ENCODE measurements around the gene COL19A1.

COL19A1 gene

DNA sequence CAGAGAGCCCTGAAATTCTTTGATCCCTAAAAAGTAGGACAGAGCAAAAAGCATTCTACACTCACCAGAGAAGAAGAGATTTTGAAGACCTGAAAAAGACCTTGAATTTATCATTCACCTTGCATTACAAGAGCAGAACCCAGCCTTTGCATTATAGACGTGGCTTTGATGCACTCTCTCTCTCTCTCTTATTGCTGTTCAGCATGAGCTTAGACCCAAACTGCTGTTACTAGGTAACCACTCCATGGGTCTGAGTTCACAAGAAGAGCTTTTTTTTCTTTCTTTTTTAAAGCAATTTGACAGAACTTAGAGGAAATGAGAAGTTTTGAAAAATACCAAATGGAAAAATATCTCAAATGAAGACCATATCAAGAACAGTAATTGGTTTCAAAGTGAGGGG, 392.1 kb downstream of the COL19A1 start:
- in situ Hi-C loops (cut with MboI; ENCODE audit: low pct_unique_long_range_greater_than_20kb, low sequenced_read_pairs, unreplicated experiment), result no loop called here
- TF ChIP-seq, protein P1, sequence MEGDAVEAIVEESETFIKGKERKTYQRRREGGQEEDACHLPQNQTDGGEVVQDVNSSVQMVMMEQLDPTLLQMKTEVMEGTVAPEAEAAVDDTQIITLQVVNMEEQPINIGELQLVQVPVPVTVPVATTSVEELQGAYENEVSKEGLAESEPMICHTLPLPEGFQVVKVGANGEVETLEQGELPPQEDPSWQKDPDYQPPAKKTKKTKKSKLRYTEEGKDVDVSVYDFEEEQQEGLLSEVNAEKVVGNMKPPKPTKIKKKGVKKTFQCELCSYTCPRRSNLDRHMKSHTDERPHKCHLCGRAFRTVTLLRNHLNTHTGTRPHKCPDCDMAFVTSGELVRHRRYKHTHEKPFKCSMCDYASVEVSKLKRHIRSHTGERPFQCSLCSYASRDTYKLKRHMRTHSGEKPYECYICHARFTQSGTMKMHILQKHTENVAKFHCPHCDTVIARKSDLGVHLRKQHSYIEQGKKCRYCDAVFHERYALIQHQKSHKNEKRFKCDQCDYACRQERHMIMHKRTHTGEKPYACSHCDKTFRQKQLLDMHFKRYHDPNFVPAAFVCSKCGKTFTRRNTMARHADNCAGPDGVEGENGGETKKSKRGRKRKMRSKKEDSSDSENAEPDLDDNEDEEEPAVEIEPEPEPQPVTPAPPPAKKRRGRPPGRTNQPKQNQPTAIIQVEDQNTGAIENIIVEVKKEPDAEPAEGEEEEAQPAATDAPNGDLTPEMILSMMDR (IDR thresholded peaks at IDR 0.05; ENCODE audit: extremely low read depth, insufficient read depth, missing control alignments), result no peak
- DNase-seq (ENCODE audit: low spot score), result no peak

Measured in GM13977 (cell line).